Measurements from ENCODE around the gene STK31. TPM values are rescaled to one million over a fixed set of nuclear protein-coding genes. Genes with fewer than 3 reads are reported as not detected.
"Not testable (repeated sequence)": the region's sequence is repeated elsewhere in the genome, so short reads cannot be mapped to it uniquely, and the experiment has no call there.

STK31 gene
- total RNA-seq, 1 experiment from 2014 or later: 0.17 TPM

DNA sequence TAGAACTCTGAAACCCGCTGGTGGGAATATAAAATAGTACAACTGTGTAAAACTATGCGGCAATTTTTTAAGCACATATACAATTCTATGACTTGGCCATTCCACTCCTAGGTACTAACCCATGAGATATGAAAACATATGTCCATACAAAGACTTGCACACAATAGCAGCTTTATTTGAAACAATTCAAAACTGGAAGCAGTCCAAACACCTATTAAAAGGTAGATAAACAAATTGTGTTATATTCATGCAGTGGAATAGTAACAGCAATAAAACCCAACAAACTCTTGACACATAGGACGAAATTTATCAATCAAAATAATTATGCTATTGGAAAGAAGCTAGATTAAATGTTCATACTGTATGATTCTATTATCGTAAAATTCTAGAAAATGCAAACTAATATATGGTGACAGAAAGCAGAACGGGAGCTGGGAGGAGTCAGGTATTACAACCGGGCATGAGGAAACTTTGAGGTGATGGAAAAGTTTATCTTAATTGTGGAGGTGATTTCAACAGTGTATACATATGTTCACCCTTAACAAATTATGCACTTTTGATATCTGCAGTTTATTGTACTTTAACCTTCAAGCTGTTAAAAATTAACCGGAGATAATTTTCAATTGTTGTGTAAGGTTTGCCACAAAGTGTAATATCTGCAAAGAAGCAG, 803 bp upstream of the STK31 start:
- in situ Hi-C loops (cut with HindIII; ENCODE audit: low sequenced_read_pairs): no loop called here
- no peak for DNase-seq (ENCODE audit: low spot score)

DNA sequence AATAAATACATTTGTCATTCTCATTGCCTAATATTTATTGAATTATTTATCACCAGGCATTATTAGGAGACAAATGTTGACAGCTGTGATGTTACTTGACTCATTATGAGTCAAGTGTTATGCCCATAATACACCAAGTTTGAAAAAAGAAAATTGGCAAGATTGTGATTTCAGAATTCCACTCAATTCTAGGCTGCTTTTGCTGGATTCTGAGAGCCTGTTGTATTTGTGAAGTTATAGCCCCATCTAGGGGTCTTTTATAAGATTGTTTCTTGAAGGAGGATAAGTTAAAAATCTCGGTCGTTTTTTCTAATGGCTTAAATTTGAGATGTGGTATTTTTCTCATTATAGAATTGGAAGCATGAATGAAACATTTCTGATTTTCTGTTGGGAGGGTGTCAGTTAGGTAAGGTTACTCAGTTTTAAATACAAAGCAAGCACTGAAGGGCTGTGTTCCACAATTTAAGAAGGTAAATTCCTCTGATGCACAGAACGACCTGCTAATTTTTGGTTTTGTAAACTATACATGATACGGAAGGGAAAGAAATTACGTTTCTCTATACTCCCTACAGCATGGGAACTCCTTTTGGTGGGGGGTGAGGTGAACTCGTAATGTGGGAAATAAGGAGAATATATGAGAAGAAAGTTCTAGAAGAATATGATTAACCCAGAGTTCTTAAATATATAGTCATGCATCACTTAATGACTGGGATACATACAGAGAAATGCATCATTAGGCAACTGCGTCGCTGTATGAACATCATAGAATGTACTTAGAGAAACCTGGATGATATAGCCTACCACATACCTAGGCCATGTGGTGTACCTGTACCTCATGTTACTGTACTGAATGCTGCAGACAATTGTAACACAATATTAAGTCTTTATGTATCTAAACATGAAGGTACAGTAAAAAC, 2.6 kb downstream of the STK31 start:
- in situ Hi-C loops (cut with HindIII; ENCODE audit: low sequenced_read_pairs): no loop called here
- peak; percentile 75 for DNase-seq (ENCODE audit: low spot score)

DNA sequence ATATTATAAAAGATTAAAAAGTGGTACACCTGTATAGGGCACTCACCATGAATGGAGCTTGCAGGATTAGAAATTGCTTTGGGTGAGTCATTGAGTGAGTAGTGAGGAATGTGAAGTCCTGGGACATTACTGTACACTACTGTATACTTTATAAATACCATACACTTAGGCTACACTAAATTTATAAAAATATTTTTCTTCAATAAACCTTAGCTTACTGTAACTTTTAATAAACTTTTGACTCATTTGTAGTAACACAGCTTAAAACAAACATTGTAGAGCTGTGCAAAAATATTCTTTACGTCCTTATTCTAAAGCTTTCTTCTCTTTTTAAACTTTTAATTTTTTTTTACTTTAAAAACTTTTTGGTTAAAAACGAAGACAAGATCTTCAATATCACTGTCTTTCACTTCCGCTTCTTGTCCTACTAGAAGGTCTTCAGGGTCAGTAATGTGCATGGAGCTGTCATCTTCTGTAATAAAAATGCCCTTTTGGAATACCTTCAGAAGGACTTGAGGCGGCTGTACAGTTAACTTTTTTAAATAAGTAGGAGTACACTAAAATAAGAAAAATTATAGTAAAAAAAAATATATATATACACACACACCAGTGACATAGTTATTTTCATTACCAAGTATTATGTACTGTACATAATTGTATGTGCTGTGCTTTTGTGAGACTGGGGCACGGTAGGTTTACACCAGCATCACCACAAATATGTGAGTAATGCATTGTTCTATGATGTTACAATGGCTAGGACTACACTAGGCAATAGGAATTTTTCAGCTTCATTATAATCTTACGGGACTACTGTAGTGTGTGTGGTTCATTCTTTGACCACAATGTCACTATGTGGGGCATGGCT, 3.5 kb downstream of the STK31 start:
- no peak for DNase-seq (ENCODE audit: low spot score)
- in situ Hi-C loops (cut with HindIII; ENCODE audit: low sequenced_read_pairs): no loop called here

DNA sequence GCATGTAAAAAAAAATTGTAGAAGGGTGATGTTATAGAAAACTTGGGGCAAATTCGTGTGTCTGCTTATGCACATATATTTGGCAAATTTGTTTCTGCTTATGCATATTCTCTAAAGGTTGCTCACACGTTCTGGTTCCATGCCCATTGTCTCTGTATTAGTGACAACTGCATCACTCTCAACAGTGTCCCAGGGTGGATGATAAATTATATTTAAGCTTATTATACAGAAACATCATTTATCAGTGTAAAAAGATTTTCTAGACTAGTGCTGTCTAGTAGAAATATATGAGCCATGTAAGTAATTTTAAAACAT, 4.1 kb downstream of the STK31 start:
- no peak for DNase-seq (ENCODE audit: low spot score)
- in situ Hi-C loops (cut with HindIII; ENCODE audit: low sequenced_read_pairs): no loop called here

DNA sequence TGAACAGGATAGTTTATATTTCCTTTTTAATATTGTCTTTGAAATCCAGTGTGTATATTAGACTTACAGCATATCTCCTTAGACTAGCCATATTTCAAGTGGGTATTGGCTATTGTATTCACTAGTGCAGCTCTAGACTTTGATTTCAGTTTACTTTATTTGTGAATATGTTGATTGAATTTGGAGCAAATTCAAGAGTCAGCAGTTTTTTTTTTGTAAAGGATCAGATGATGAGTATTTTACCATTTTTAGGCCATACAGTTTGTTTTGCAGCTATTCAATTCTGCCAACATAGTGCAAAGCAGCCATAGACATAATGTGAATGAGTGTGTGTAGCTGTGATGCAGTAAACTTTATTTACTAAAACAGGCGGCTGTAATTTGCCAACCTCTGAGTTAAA, 4.6 kb downstream of the STK31 start:
- in situ Hi-C loops (cut with HindIII; ENCODE audit: low sequenced_read_pairs): no loop called here

DNA sequence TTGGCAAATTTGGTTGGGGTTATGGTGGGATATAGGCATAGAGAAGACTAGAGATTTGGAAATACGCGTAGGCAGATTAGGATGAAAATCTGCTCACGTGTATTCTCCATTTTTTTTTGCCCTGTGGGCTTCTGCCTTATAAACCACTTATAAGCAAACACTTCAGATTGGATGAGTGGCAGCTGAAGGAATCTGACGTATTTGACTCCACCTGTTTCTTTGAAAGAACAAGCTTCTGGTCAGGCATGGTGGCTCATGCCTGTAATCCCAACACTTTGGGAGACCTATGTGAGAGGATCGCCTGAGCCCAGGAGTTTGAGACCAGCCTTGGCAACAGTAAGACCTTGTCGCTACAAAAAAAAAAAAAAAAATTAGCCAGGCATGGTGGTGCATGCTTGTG, 5.1 kb downstream of the STK31 start:
- in situ Hi-C loops (cut with HindIII; ENCODE audit: low sequenced_read_pairs): no loop called here
- DNase-seq (ENCODE audit: low spot score): no peak

More for the DNA sequence above, 4.6 kb downstream of the STK31 start:
- DNase-seq (ENCODE audit: low spot score): no peak

DNA sequence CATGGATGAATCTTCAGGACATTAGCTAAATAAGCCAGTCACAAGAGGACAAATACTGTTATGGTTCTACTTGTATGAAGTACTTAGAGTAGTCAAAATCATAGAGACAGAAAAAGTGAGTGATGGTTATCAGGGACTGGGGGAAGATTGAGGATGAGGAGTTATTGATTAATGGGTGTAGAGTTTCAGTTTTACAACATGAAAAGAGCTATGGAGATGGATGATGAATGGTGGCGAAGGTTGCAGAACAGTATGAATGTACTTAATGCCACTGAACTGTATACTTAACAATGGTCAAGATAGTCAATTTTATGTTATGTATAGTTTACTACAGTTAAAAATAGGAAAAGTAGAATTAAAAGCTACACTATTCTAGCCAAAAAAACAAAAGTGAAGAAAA, 7.8 kb downstream of the STK31 start:
- DNase-seq (ENCODE audit: low spot score): no peak
- in situ Hi-C loops (cut with HindIII; ENCODE audit: low sequenced_read_pairs): no loop called here

DNA sequence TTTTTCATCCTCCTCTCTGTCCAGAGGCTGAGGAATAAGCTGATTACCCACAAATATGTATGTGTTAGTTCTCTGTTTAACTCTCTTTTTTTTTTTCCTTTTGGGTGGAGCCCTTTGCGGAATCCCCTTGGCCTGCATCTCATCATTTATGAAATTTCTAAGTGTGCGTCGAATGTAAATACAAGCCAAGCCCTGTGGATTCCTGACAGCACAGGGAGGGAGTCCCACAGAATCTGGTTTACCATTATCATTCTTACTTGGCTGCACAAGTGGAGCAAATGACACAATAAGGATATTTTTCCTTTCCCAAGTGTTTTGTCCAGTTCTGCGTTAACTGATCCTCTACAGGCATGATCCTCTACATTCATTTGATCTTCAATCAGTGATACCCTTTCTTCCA, 11.4 kb downstream of the STK31 start:
- no peak for DNase-seq (ENCODE audit: low spot score)
- in situ Hi-C loops (cut with HindIII; ENCODE audit: low sequenced_read_pairs): no loop called here

DNA sequence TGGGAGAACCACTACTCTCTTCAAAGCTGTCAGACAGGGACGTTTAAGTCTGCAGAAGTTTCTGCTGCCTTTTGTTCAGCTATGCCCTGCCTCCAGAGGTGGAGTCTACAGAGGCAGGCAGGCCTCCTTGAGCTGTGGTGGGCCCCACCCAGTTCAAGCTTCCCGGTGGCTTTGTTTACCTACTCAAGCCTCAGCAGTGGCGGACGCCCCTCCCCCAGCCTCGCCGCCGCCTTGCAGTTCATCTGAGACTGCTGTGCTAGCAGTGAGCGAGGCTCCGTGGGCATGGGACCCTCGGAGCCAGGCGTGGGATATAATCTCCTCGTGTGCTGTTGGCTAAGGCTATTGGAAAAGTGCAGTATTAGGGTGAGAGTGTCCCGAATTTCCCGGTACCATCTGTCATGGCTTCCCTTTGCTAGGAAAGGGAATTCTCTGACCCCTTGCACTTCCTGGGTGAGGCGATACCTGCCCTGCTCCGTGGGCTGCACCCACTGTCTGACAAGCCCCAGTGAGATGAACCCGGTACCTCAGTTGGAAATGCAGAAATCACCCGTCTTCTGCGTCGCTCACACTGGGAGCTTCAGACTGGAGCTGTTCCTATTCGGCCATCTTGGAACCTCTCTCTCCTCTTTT, 12.7 kb downstream of the STK31 start:
- in situ Hi-C loops (cut with HindIII; ENCODE audit: low sequenced_read_pairs); DNase-seq (ENCODE audit: low spot score): not testable (repeated sequence)

DNA sequence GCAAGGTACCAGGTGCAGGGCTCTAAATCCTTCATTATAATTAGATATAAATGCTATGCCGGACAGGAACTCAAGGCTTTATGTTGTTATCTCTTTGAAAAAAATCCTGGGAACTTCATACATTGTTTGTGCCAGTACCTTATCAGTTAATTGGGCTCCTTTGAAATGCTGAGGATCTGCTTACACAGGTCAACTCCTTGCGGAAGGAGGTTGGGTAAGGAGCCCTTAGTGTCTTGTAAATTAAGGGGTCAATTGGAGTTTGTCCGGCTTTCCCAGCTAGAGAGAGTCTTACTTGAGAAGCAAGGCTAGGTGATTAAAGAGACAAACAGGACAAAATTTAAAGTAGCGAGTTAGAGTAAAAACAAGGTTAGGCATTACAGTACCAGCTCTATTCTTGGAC, 14.1 kb downstream of the STK31 start:
- in situ Hi-C loops (cut with HindIII; ENCODE audit: low sequenced_read_pairs): not testable (repeated sequence)

DNA sequence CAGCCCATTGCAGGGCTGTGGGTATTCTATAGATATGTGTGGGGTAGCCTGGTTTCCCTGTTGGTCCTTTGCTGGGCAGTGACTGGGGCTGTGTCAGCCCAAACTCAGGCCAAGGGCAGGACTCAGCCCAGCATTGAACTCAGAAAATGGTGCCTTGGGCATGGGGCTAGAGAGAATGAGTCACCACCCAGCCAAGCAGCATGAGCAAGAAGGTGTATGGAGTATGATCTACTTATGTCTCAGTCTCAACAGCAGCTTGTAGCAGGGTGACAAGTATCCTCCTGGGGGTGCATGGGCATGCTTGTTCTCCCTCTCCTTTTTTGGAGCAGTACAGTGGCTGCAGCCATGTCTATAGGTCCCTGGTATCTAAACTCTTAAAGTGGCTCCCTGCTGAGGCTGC, 32.0 kb downstream of the STK31 start:
- in situ Hi-C loops (cut with HindIII; ENCODE audit: low sequenced_read_pairs): no loop called here
- DNase-seq (ENCODE audit: low spot score): no peak

More for the DNA sequence above, 14.1 kb downstream of the STK31 start:
- DNase-seq (ENCODE audit: low spot score): not testable (repeated sequence)

DNA sequence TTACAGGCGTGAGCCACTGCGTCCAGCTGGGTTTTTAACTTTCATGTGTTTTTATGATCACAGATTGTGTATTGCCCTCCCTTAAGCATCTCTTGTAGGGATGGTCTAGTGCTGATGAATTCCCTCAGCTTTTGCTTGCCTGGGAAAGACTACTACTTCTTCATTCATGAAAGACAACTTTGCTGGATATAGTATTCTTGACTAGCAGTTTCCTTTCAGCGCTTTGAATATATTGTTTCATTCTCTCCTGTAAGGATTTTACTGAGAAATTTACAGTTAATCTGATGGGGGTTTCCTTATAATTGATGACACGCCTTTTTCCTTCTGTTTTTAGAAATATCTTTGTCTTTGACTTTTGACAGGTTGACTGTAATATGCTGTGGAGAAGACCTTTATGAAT, 33.2 kb downstream of the STK31 start:
- in situ Hi-C loops (cut with HindIII; ENCODE audit: low sequenced_read_pairs): no loop called here
- DNase-seq (ENCODE audit: low spot score): no peak

DNA sequence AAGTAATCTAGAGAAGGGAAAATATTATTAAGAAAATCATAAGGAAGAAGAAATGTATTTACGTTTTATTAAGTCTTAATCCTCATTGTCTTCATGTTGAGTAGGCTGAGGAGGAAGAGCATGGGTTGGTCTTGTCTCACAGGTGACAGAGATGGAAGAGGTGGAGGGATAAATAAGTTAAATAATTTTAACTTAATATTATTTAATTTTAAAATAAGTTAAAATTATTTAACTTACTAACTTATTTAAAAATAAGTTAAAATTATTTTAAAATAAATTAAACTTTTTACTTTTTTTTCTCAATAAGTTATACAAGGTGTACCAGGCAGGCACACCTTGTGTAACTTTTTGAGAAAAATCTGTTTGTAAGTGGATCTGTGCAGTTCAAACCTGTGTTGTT, 36.6 kb downstream of the STK31 start:
- in situ Hi-C loops (cut with HindIII; ENCODE audit: low sequenced_read_pairs): no loop called here
- DNase-seq (ENCODE audit: low spot score): no peak

DNA sequence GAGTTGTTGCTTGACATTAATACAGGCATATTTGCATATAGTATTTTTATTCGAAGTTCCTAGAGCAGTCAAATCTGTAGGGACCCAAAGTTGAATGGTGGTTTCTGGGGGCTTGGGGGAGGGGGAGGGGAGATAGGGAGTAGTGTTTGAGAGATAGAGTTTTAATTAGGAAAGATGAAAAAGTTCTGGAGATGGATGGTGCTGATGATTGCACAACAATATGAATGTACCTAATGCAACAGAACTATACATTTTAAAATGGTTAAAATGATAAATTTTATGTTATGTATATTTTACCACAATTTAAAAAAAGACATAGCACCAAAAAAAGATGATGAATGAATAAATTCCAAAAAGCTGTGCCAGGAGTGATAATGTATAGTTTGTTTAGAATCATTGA, 41.8 kb downstream of the STK31 start:
- in situ Hi-C loops (cut with HindIII; ENCODE audit: low sequenced_read_pairs): no loop called here
- no peak for DNase-seq (ENCODE audit: low spot score)

DNA sequence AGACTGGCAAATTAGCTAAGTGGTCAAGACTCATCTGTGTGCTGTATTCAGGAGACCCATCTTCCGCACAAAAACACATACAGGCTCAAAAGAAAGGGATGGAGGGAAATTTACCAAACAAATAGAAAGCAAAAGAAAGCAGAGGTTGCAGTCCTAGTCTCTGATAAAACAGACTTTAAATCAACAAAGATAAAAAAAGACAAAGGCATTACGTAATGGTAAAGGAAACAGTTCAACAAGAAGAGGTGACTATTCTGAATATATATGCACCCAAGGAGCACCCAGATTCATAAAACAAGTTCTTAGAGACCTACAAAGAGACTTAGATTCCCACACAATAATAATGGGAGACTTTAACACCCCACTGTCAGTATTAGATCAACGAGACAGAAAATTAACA, 48.8 kb downstream of the STK31 start:
- DNase-seq (ENCODE audit: low spot score); in situ Hi-C loops (cut with HindIII; ENCODE audit: low sequenced_read_pairs): not testable (repeated sequence)

DNA sequence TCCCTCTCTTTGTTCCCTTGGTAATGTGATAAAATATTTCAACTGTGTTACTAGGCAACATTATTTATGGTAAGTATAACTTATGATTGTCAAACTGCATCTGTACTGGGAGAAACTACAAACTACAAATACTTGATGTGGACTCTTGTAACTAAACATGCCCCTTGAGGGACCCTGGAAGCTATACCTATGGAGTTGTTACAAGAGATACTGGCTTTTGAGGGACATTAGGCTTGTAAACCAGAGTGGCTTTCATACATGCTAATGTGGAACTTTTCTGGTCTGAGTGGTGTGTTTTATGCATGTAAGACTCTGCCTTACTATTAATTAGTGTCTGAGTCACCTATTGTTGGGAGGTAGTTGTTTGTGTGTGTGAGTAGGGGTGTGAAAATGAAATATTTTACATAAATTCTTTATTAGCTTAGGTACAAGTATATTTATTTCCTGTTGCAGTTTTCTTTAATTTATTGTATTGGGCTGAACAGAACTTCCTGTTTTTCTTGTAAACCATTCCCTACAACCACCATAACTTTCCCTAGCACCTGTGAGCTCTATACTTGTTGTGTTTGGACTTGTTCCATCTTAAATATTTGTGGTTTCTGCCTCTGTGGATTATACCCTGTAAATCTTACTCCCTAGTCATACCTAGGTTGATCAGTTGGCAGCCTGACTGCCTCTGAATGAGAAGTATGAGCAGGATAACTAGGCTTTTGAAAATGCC, 49.8 kb downstream of the STK31 start:
- in situ Hi-C loops (cut with HindIII; ENCODE audit: low sequenced_read_pairs): no loop called here
- no peak for DNase-seq (ENCODE audit: low spot score)

DNA sequence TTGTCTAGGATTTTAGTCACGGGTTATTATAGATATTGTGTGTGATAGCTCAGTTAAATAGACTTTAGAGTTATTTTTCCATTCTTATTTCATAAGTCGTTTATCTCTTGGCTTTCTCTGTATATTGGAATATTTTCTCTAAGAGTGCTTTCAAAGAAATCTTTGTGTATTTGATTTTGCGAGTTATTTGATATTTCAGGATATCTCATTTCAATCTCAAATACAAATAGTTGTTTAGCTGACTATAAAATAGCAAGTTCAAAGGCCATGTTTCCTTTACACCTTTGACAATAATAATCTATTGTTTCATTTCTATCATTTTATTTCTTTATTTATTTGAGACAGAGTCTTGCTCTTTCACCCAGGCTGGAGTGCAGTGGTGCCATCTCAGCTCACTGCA, 55.9 kb downstream of the STK31 start:
- DNase-seq (ENCODE audit: low spot score): no peak
- in situ Hi-C loops (cut with HindIII; ENCODE audit: low sequenced_read_pairs): no loop called here

DNA sequence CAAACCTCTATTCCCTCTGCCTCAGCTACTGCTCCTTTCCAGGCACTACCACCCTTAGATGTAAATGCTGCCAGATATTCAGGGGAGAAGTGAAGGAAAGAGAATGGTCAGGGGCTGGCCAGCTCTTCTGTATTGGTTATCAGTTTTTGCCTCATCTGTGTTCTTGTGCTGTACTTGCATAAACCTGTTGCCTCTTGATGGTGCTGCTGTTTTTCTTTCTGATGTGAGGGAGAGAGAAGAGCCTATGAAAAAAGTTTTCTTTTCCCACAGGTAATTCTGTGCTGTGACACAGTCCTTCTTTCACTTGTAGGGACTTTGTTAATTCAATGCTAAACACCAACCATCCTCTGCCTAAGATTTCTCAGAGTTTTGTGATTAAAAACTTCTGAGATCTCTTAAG, 57.5 kb downstream of the STK31 start:
- in situ Hi-C loops (cut with HindIII; ENCODE audit: low sequenced_read_pairs): no loop called here
- no peak for DNase-seq (ENCODE audit: low spot score)

DNA sequence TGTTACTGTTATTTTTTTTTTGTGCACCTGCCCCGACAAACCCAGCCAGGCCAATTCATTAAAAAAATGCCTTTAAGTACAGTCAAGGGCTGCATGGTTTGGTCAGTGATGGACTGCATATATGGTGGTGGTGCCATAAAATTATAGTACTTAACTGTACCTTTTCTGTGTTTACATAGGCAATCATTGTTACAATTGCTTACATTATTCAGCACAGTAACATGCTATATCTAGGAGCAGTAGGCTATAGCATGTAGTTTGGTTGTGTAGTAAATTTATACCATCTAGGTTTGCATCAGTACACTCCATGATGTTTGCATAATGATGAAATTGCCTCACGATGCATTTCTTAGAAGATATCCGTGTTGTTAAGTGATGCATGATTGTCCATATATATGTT, 58.0 kb downstream of the STK31 start:
- in situ Hi-C loops (cut with HindIII; ENCODE audit: low sequenced_read_pairs): no loop called here
- DNase-seq (ENCODE audit: low spot score): no peak
